T-helper 1 cell treated with Interleukin-12 subunit alpha and Interleukin-12 subunit beta and Interleukin-4 antibody, amounts not matched to agents 30 ng/mL and 1 ng/mL, for 36 hours (primary cell): ENCODE measurements around the gene KAT8. TPM values are rescaled to one million over a fixed set of nuclear protein-coding genes. Genes with fewer than 3 reads are reported as not detected.

Experiments used
- total RNA-seq: library from RNA; stranded (reverse); gene quantifications from 2 replicates; pipeline ENCODE4 v1.2.3, GENCODE V29; 2022

Gene KAT8
- total RNA-seq, 1 donor from 2014 or later = 53.5 TPM

Other genes starting within 250 kb of the KAT8 start
- gene BCL7C, start 223.6 kb upstream of the KAT8 start, total RNA-seq = 26.3 and 26.7 TPM in 2 replicates
- gene CTF1, start 221.1 kb upstream of the KAT8 start, total RNA-seq = 0.12 and 0.39 TPM in 2 replicates
- gene FBXL19, start 194.1 kb upstream of the KAT8 start, total RNA-seq = 24.8 and 28.5 TPM in 2 replicates
- gene ORAI3, start 168.6 kb upstream of the KAT8 start, total RNA-seq = 22.3 and 23.0 TPM in 2 replicates
- gene SETD1A, start 159.9 kb upstream of the KAT8 start, total RNA-seq = 25.9 and 27.8 TPM in 2 replicates
- 9.0 and 10.6 TPM in 2 replicates for gene HSD3B7, start 132.5 kb upstream of the KAT8 start, total RNA-seq
- 1.5 and 1.6 TPM in 2 replicates for gene STX1B, start 107.0 kb upstream of the KAT8 start, total RNA-seq
- 93.7 and 102 TPM in 2 replicates for gene STX4, start 84.1 kb upstream of the KAT8 start, total RNA-seq
- 14.5 and 15.5 TPM in 2 replicates for gene ZNF668, start 43.4 kb upstream of the KAT8 start, total RNA-seq
- gene ZNF646, start 43.2 kb upstream of the KAT8 start, total RNA-seq = 31.3 and 33.0 TPM in 2 replicates
- gene PRSS53, start 28.7 kb upstream of the KAT8 start, total RNA-seq = 4.1 and 5.5 TPM in 2 replicates
- 61.1 and 63.1 TPM in 2 replicates for gene VKORC1, start 22.9 kb upstream of the KAT8 start, total RNA-seq
- gene BCKDK, start 9.3 kb upstream of the KAT8 start, total RNA-seq = 24.6 and 25.4 TPM in 2 replicates
- not detected in 2 replicates for gene PRSS8, start 18.1 kb downstream of the KAT8 start, total RNA-seq
- 1.1 and 2.1 TPM in 2 replicates for gene PRSS36, start 32.4 kb downstream of the KAT8 start, total RNA-seq
- 718 and 732 TPM in 2 replicates for gene FUS, start 62.5 kb downstream of the KAT8 start, total RNA-seq
- 96.1 and 98.3 TPM in 2 replicates for gene PYCARD, start 85.1 kb downstream of the KAT8 start, total RNA-seq
- 0.12 TPM in 1 of 2 replicates, not detected in the other for gene TRIM72, start 96.5 kb downstream of the KAT8 start, total RNA-seq
- gene PYDC1, start 99.5 kb downstream of the KAT8 start, total RNA-seq = not detected in 2 replicates
- gene ITGAM, start 142.3 kb downstream of the KAT8 start, total RNA-seq = 88.2 and 91.3 TPM in 2 replicates
- gene ITGAX, start 237.5 kb downstream of the KAT8 start, total RNA-seq = 137 and 142 TPM in 2 replicates